Measurements from ENCODE around the gene AGMO.
"Not testable (repeated sequence)": the region's sequence is repeated elsewhere in the genome, so short reads cannot be mapped to it uniquely, and the experiment has no call there.

AGMO gene

DNA sequence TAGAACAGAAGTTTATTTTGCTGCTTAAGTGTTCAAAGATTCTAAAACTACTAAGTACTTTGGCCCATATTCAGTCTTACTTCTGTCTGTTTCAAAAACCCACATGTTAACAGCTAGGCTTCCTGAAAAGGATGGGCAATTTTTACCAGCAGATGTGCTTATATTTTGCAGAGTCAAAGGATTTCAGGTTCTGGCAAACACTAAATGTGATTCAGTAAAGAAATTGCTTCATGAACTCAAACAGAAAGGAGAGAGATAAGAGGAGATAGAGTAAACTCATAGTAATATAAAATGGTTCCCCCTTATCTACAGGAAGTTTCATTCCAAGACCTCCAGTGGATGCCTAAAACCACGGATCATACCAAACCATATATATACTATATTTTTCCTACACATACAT lies 248.5 kb downstream of the AGMO start:
- no peak for DNase-seq
- Histone ChIP-seq H3K27ac (no peak overlapping the region), H3K4me3 (ENCODE audit: low read depth, low read length) (no peak overlapping the region), H3K36me3 (no peaks in the 10 kb centered on the region), H3K27me3 (ENCODE audit: insufficient read depth, low read depth, severe bottlenecking) (no peaks in the 10 kb centered on the region), H3K9me3 (ENCODE audit: severe bottlenecking) (no peaks in the 10 kb centered on the region)
- TF ChIP-seq, protein P1, sequence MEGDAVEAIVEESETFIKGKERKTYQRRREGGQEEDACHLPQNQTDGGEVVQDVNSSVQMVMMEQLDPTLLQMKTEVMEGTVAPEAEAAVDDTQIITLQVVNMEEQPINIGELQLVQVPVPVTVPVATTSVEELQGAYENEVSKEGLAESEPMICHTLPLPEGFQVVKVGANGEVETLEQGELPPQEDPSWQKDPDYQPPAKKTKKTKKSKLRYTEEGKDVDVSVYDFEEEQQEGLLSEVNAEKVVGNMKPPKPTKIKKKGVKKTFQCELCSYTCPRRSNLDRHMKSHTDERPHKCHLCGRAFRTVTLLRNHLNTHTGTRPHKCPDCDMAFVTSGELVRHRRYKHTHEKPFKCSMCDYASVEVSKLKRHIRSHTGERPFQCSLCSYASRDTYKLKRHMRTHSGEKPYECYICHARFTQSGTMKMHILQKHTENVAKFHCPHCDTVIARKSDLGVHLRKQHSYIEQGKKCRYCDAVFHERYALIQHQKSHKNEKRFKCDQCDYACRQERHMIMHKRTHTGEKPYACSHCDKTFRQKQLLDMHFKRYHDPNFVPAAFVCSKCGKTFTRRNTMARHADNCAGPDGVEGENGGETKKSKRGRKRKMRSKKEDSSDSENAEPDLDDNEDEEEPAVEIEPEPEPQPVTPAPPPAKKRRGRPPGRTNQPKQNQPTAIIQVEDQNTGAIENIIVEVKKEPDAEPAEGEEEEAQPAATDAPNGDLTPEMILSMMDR (IDR thresholded peaks at IDR 0.05; ENCODE audit: low read depth, low read length) = no peak

- H3K27ac ChIP-seq = no peak overlapping the region
- H3K27me3 ChIP-seq (ENCODE audit: insufficient read depth, low read depth, severe bottlenecking) = no peaks in the 10 kb centered on the region
- no peak overlapping the region for H3K4me3 ChIP-seq (ENCODE audit: low read depth, low read length)
- no peaks in the 10 kb centered on the region for H3K9me3 ChIP-seq (ENCODE audit: severe bottlenecking)
- no peak for DNase-seq
- H3K36me3 ChIP-seq = no peaks in the 10 kb centered on the region
- TF ChIP-seq, protein P1 (IDR thresholded peaks at IDR 0.05; ENCODE audit: low read depth, low read length) = no peak
Measured at GRCh38 chr7:15309872-15310271, 251.9 kb downstream of the AGMO start.

- no peaks in the 10 kb centered on the region for H3K36me3 ChIP-seq
- DNase-seq = no peak
- H3K4me3 ChIP-seq (ENCODE audit: low read depth, low read length) = no peak overlapping the region
- H3K9me3 ChIP-seq (ENCODE audit: severe bottlenecking) = no peaks in the 10 kb centered on the region
- H3K27ac ChIP-seq = no peak overlapping the region
- TF ChIP-seq, protein P1 (IDR thresholded peaks at IDR 0.05; ENCODE audit: low read depth, low read length) = no peak
- no peaks in the 10 kb centered on the region for H3K27me3 ChIP-seq (ENCODE audit: insufficient read depth, low read depth, severe bottlenecking)
Measured at GRCh38 chr7:15308821-15309220, 253.0 kb downstream of the AGMO start.

GRCh38 chr7:15306296-15306695 lies 255.5 kb downstream of the AGMO start:
- H3K27me3 ChIP-seq (ENCODE audit: insufficient read depth, low read depth, severe bottlenecking) = no peaks in the 10 kb centered on the region
- H3K4me3 ChIP-seq (ENCODE audit: low read depth, low read length) = no peak overlapping the region
- DNase-seq = no peak
- H3K27ac ChIP-seq = no peak overlapping the region
- no peaks in the 10 kb centered on the region for H3K36me3 ChIP-seq
- TF ChIP-seq, protein P1 (IDR thresholded peaks at IDR 0.05; ENCODE audit: low read depth, low read length) = no peak
- H3K9me3 ChIP-seq (ENCODE audit: severe bottlenecking) = no peaks in the 10 kb centered on the region

GRCh38 chr7:15305002-15305600 lies 256.7 kb downstream of the AGMO start:
- Histone ChIP-seq H3K27ac (no peak overlapping the region), H3K9me3 (ENCODE audit: severe bottlenecking) (no peaks in the 10 kb centered on the region), H3K4me3 (ENCODE audit: low read depth, low read length) (no peak overlapping the region), H3K36me3 (no peaks in the 10 kb centered on the region), H3K27me3 (ENCODE audit: insufficient read depth, low read depth, severe bottlenecking) (no peaks in the 10 kb centered on the region)
- peak; percentile 46 for DNase-seq
- TF ChIP-seq, protein P1 (IDR thresholded peaks at IDR 0.05; ENCODE audit: low read depth, low read length) = peak; percentile 37

- TF ChIP-seq, protein P1 (IDR thresholded peaks at IDR 0.05; ENCODE audit: low read depth, low read length) = no peak
- Histone ChIP-seq H3K27me3 (ENCODE audit: insufficient read depth, low read depth, severe bottlenecking) (no peaks in the 10 kb centered on the region), H3K9me3 (ENCODE audit: severe bottlenecking) (no peaks in the 10 kb centered on the region), H3K27ac (no peak overlapping the region), H3K36me3 (no peaks in the 10 kb centered on the region), H3K4me3 (ENCODE audit: low read depth, low read length) (no peak overlapping the region)
- DNase-seq = no peak
Measured at GRCh38 chr7:15303357-15303756, 258.5 kb downstream of the AGMO start.

DNA sequence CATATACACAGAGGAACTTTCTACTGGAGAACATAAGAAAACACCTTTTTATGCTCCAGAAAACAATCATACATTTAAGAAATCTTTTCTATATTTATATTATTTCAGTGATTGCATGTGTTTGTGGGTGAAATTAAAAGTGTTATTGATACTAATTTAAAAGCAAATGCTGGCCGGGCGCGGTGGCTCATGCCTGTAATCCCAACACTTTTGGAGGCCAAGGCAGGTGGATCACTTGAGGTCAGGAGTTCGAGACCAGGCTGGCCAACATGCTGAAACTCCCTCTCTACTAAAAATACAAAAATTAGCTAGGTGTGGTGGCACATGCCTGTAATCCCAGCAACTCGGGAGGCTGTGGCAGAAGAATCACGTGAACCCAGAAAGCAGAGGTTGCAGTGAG lies 260.8 kb downstream of the AGMO start:
- DNase-seq; H3K4me3 ChIP-seq (ENCODE audit: low read depth, low read length); H3K27me3 ChIP-seq (ENCODE audit: insufficient read depth, low read depth, severe bottlenecking); H3K9me3 ChIP-seq (ENCODE audit: severe bottlenecking); H3K27ac ChIP-seq; H3K36me3 ChIP-seq: not testable (repeated sequence)

Data from WERI-Rb-1 (cell line).